Thyroid gland (tissue), 4 donors: Measurements from ENCODE around the gene ACOX3. TPM values are rescaled to one million over a fixed set of nuclear protein-coding genes. Genes with fewer than 3 reads are reported as not detected.
A peak's percentile ranks its signal among the peaks of the same experiment; 100 is the strongest.

Experiments
- DNase-seq, 2 donors: peaks; one replicate each; pipeline ENCODE4 v3.0.0-alpha.2; 2019
- H3K27ac ChIP-seq, 3 donors: fragments of 200-600 bp; sonication (generic); 1 replicate in 2 of 3; 2 replicates in 1 of 3; pipeline ENCODE4 v1.5.1; 2016 to 2019; ENCODE audit warnings: mild to moderate bottlenecking in 1 of 3, moderate library complexity in 1 of 3
- H3K27me3 ChIP-seq: fragments of 200-600 bp; sonication (generic); one replicate; pipeline ENCODE4 v1.5.1; 2019
- H3K36me3 ChIP-seq, 2 donors: fragments of 200-600 bp; sonication (generic); one replicate each; pipeline ENCODE4 v1.5.1; 2016 to 2019
- H3K4me1 ChIP-seq, 2 donors: fragments of 200-600 bp; sonication (generic); one replicate each; pipeline ENCODE4 v1.5.1; 2017 to 2019
- H3K4me3 ChIP-seq, 3 donors: fragments of 200-600 bp; sonication (generic); replicated peaks in 1 of 3; 1 replicate in 2 of 3; 2 replicates in 1 of 3; pipeline ENCODE4 v1.5.1; 2016; ENCODE audit warnings: mild to moderate bottlenecking in 1 of 3
- H3K9me3 ChIP-seq: fragments of 200-600 bp; sonication (generic); one replicate; pipeline ENCODE4 v1.5.1; 2017
- CTCF ChIP-seq, 6 experiments: fragments of 200-600 bp in 3 of 6; fragments of 450-650 bp in 3 of 6; sonication (generic) in 3 of 6; IDR thresholded peaks; one replicate each; pipeline ENCODE4 v1.5.1; 2016 to 2019; ENCODE audit warnings: antibody characterized with exemption in 6 of 6, mild to moderate bottlenecking in 2 of 6, inconsistent platforms in 1 of 6, moderate library complexity in 1 of 6
- POLR2A ChIP-seq, 2 donors: fragments of 450-650 bp; IDR thresholded peaks; one replicate each; pipeline ENCODE4 v1.6.1; 2017; ENCODE audit warnings: antibody characterized with exemption in 2 of 2, mild to moderate bottlenecking in 2 of 2, moderate library complexity in 1 of 2
- WGBS, 2 donors: methylation state at CpG; one replicate each; pipeline ENCODE4 v1.1.5; 2017; 5-methylcytosine and 5-hydroxymethylcytosine counted together
- intact Hi-C: fragments of 100-400 bp; cut with DNase I; formaldehyde crosslinking; loops from one replicate; pipeline ENCODE4 v1.15.1; 2023
- total RNA-seq, 4 donors: library from RNA; depleted of rRNA; stranded (reverse); fragments of >200 nt; gene quantifications; one replicate each; pipeline ENCODE4 v1.2.3, GENCODE V29; 2016

The ACOX3 gene
- total RNA-seq, 4 donors from 2014 or later: 28.2 to 61.8 (median 47.7) TPM

DNA sequence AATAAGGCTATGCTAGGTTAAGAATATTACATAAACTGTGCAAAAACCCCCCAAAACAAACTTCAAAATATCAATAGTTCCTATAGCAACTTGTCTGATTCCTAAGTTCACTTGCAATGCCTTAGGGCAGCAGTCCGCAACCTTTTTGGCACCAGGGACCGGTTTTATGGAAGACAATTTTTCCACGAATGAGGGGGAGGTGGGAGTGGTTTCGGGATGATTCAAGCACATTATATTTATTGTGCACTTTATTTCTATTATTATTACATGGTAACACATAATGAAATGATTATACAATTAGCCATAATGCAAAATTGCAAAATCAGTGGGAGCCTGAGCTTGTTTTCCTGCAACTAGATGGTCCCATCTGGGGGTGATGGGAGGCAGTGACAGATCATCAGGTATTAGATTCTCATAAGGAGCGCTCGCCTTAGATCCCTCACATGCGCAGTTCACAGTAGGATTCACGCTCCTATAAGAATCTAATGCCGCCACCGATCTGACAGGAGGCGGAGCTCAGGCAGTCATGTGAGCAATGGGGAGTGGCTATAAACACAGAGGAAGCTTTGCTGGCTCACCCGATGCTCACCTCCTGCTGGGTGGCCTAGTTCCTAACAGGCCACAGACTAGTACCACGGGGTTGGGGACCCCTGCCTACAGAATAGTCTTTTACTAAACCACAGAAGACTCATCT lies 39.7 kb downstream of the ACOX3 start:
- H3K36me3 ChIP-seq: peaks cover 8 to 16% of the 10 kb centered on the region in 2 donors
- 82 to 93% methylated on average over 13 of the region's 13 CpGs for WGBS, 2 donors
- peak overlapping the region in 1 of 3 donors; percentile 67 for H3K27ac ChIP-seq

GRCh38 chr4:8399298-8399697 lies 41.2 kb downstream of the ACOX3 start:
- no peak overlapping the region for H3K27ac ChIP-seq
- TF ChIP-seq POLR2A (IDR thresholded peaks at IDR 0.05) (no peak), CTCF (IDR thresholded peaks at IDR 0.05) (no peak)
- no peak overlapping the region for H3K4me3 ChIP-seq
- intact Hi-C loops: no loop called here
- peaks cover 0 to 6% of the 10 kb centered on the region in 2 donors for H3K36me3 ChIP-seq
- no peaks in the 10 kb centered on the region for H3K9me3 ChIP-seq
- WGBS, 2 donors: 92 to 93% methylated on average over 5 to 13 of the region's 15 CpGs
- H3K27me3 ChIP-seq: no peaks in the 10 kb centered on the region
- H3K4me1 ChIP-seq: peaks cover 30 to 39% of the 10 kb centered on the region in 2 donors
- no peak for DNase-seq

More for the DNA sequence above, 39.7 kb downstream of the ACOX3 start:
- no peak for TF ChIP-seq POLR2A (IDR thresholded peaks at IDR 0.05)
- no peak for TF ChIP-seq CTCF (IDR thresholded peaks at IDR 0.05)
- no peak for DNase-seq
- Histone ChIP-seq H3K4me3 (no peak overlapping the region), H3K4me1 (peaks cover 15 to 24% of the 10 kb centered on the region in 2 donors), H3K9me3 (no peaks in the 10 kb centered on the region), H3K27me3 (no peaks in the 10 kb centered on the region)
- intact Hi-C loops: loop anchor here (10.0 kb wide), 1 partner anchor 86 kb away; no protein-coding TSS in a partner anchor

DNA sequence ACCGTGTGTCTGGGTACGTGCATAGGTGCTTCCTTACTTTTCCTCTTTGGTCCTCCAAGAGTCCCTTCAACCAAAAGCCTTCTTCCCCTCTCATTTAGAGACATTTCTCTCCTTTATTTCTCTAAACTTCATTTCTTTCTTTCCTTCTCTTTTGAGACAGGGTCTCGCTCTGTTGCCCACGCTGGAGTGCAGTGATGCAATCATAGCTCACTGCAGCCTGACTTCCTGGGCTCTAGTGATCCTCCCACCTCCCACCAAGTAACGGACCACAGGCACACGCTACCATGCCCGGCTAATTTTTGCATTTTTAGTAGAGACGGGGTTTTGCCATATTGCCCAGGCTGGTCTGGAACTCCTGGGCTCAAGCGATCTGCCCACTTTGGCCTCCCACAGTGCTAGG lies 42.2 kb downstream of the ACOX3 start:
- Histone ChIP-seq H3K27ac (peak overlapping the region in 1 of 3 donors; percentile 15), H3K27me3 (no peaks in the 10 kb centered on the region), H3K4me1 (peaks cover 39 to 46% of the 10 kb centered on the region in 2 donors), H3K4me3 (no peak overlapping the region), H3K36me3 (peaks cover 0 to 6% of the 10 kb centered on the region in 2 donors), H3K9me3 (no peaks in the 10 kb centered on the region)
- intact Hi-C loops: no loop called here
- no peak for TF ChIP-seq CTCF (IDR thresholded peaks at IDR 0.05)
- TF ChIP-seq POLR2A (IDR thresholded peaks at IDR 0.05): no peak
- DNase-seq: no peak
- WGBS, 2 donors: 89 to 91% methylated on average over 9 of the region's 9 CpGs

- no peaks in the 10 kb centered on the region for H3K9me3 ChIP-seq
- H3K4me3 ChIP-seq: no peak overlapping the region
- no peak for DNase-seq
- peaks cover 2 to 6% of the 10 kb centered on the region in 2 donors for H3K36me3 ChIP-seq
- TF ChIP-seq POLR2A (IDR thresholded peaks at IDR 0.05) (no peak), CTCF (IDR thresholded peaks at IDR 0.05) (no peak)
- intact Hi-C loops: no loop called here
- 94 to 96% methylated on average over 17 to 27 of the region's 27 CpGs for WGBS, 2 donors
- no peaks in the 10 kb centered on the region for H3K27me3 ChIP-seq
- peaks cover 40 to 45% of the 10 kb centered on the region in 2 donors for H3K4me1 ChIP-seq
- peak overlapping the region in 1 of 3 donors; percentile 28 for H3K27ac ChIP-seq
These were observed 43.6 kb downstream of the ACOX3 start for GRCh38 chr4:8396762-8397406.
